Fibroblast of peridontal ligament (primary cell): Measurements from ENCODE around the gene POMT2.
A peak's percentile ranks its signal among the peaks of the same experiment; 100 is the strongest.
"Not testable (repeated sequence)": the region's sequence is repeated elsewhere in the genome, so short reads cannot be mapped to it uniquely, and the experiment has no call there.

Source experiments
- DNase-seq: peaks from one replicate; pipeline ENCODE4 v3.0.0-alpha.2; 2010; ENCODE audit errors: extremely low read depth

The POMT2 gene

DNA sequence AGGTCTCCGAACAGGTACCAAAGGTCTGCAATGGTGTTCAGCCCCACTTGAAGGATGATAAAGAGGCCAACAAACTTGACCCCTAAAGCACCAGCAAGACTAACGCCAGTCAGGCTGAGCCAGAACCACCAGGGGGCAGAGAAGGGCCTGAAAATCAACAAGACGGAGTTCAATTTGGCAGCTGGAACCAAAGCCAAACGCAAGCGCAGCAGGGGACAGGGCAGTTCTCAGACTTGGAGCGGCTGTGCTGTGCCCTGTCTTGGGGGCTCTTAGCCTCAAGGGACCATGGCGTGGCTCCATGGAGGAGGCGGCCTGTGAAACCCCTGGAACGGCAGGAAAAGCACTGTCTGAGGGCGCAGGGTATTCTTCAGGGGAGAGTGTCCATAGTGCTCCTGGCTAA is 19.6 kb downstream of the POMT2 start:
- peak; percentile 91 for DNase-seq

DNA sequence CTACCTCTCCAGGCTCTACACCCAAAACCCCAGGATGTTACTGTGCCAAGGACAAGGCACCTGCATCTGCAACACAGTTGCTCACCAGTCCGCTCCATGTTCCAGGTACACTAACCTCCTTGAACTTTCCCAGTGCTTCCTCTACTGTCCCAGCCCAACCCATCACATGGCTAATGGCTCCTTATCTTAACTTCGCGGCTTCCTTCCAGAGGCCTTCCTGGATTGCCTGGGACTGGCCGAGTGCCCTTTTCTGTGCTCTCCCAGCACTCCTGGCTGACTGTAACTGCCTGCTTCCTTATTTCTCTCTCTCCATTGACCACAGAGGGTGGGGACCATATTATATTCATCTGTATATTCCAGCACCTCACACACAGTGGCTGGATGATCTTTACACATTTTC is 20.9 kb downstream of the POMT2 start:
- DNase-seq = no peak

DNA sequence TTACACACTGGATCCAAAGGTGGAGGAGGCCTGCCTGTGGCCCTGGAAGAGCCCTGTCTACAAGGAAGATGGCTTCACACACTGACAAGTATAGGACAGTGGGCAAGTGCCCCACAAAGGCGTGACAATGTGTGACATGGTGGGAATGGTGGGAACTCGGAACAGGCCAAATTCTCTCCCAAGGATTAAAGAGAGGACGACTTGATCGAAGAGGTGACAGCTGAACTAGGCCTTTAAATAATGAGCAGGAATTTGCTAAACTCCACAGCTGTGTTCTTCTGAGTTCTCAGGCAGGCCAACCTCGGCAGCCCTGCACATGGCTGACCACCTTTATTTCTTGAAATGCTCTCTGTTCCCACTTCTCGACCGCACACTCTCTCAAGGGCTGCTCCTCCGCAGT is 23.8 kb downstream of the POMT2 start:
- no peak for DNase-seq

DNA sequence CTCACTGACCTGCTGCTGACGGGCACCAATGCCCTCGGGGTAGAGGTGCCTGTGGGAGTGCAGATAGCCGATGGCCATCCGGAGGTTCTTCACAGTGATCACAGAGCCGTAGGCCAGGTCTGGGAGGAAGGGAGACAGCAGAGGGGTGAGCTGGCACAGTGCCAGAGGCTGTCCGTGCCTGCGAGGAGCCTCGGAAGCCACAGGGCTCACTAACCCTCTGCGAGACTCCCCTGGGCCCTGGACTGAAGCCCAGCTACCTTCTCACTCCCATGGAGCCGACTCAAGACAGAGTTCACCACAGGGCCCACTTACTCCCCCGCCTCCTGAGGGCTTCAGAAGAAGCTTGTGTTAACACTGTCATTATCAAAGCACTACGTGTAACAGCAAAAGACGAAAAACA is 24.5 kb downstream of the POMT2 start:
- no peak for DNase-seq

DNA sequence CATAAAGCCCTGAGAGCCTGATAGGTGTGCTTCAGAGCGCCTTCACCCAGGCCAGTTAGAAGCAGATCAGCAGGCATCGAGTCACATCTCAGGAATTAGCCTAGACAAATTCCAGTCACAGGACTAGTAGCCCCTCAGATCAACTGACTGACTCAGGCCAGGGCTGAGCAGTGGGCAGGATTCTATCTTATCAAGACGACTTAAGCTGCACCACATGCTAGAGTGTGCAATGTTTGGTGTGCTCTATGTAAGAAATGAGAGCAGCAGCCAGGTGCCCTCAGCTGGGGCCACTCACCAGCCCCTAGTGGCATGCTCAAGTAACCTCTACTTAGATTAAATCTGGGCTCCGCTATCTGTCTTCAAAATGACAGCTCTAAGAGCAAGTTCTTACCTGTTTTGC is 30.0 kb downstream of the POMT2 start:
- no peak for DNase-seq

DNA sequence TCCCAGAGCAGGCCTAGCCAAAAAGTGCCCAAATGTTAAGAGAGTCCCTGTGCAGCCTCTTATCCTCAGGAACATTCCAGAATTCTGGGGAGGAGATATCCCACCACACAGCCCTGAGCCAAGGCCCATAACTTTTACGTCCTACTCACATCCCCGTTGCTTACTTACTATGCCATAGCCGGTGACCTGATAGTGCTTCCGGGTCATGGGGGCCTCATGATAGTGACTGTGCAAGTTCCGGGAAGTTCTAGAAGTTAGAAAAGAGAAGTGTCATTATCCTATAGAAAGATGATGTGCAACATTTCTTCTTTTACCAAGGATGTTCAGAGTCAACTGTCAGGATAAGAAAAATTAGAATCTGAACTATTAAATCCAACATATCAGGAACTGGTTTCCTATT is 34.1 kb downstream of the POMT2 start:
- DNase-seq = no peak

DNA sequence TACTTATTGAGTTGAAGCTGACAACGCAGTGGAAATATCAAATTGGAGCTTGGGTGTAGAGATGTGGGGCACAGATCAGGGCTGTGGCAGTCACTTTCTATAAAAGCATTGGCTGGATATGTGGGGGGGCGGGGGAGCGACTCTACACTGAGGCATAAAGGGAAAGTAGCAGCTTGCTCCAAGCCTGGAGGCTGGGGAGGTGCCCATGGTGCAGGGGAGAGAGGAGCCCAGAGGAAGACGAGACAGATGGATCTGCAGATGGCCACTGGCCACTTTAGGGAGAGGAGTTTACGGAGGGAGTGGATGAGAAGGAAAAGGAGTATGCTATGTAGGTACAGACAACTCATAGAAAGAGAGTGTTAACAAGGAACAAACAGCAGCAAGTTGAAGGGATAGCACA is 36.2 kb downstream of the POMT2 start:
- no peak for DNase-seq

DNA sequence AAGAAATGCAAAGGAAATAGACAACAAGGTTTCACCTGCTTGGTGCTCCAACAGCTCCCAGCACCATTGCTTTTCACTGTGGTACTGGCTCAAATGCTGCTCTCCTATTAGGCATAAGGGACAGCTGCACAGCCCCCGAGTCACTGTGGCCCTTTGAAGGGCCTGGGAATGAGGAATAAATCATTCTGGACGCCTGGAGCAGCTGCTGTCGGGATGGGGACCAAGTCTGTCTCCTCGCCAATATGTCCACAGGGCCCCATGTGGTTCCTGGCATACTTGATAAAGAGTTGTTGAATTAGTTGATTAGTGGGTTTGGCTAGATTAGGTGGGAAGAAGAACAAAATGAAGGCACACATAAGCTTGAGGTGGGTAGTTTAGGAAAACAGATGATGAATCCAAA is 36.6 kb downstream of the POMT2 start:
- DNase-seq = no peak

DNA sequence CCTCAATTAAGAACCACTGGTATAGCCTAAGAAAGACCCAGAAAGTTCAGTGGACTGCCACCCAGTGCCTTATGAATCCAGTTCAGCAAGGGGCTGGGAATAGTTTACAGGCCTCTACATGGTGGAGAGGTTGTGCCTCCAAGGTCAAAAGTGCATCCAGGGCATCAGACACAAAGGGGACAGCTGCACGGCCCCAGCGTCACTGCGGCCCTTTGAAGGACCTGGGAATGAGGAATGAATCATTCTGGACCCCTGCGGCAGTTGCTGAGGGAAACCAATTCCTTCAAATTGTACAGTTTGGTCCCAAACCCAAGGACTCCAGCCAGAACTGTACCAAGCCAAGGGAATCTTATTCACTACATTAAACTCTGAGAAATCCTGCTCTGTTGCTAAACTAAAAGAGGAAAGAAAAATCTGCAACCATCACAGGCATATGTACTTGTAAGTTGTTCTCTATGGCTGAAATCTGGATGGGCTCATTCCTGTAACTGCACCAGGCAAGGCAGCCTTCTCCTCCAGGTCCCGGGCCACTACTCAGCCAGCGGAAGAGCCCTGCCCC is 38.8 kb downstream of the POMT2 start:
- DNase-seq = no peak

DNA sequence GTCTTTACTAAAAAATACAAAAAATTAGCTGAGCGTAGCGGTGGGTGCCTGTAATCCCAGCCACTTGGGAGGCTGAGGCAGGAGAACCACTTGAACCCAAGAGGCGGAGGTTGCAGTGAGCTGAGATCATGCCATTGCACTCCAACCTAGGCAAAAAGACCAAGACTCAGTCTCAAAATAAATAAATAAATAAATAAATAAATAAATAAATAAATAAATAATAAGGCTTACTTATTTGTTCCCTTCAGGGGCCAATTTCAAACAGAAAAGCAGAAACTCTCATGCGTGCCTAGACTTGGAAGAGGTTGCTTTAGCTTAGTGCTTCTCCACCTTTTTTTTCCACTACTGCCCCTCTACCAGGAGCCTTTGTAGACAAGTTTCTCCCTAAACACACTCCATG is 39.8 kb downstream of the POMT2 start:
- DNase-seq = not testable (repeated sequence)

DNA sequence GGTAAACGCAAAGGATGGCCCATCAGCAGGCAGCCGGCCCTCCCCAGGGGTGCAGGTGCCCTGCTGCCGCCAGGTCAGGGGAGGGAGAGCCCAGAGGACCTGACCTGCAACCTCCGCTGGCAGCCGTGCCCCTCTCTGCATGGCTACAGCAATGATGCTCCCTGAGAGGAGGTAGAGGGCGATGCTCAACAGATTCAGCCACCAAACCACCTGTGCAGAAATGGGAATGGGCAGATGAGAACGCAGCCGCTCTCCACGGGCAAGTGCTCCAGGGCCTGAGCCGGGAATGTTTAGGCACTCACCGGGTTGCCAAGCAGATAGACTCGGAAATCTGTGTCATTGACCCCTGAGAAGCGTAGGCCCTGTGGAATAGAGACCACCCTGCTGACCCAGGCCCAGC is 41.0 kb downstream of the POMT2 start:
- DNase-seq = no peak

DNA sequence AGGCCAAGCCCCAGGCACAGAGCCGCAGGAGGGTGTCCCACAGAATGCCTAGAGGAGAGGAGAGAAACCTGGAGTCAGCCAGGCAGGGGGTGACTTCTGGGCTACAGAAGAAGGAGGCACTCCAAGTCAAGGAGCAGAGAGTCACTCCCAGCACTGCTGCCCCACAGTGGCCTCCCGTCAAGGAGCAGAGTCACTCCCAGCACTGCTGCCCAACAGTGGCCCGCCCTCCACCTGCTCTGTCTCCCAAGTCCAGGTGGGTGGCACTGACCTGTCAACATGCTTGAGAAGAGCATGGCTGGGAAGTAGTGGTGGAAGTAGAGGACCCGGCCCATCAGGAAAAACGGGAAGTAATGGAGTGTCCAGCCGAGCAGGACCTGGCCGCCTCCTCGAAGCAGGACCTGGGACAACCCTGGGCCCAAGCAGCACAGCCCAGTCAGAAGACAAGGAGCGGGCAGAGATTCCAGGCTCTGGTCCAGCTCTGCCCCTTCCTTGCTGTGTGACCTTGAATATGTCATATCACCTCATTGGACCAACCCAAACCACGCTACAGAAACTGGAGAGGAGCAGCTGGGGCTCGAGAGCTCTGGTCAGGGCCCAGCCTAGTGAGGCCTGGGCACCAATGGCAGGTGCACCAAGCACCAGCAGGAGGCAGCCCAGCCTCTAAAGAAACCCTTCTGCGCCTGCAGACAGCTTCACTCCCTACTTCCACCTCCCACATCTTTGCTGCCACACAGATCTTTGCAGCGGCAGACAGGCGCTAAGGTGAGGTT is 42.0 kb downstream of the POMT2 start:
- DNase-seq = no peak

DNA sequence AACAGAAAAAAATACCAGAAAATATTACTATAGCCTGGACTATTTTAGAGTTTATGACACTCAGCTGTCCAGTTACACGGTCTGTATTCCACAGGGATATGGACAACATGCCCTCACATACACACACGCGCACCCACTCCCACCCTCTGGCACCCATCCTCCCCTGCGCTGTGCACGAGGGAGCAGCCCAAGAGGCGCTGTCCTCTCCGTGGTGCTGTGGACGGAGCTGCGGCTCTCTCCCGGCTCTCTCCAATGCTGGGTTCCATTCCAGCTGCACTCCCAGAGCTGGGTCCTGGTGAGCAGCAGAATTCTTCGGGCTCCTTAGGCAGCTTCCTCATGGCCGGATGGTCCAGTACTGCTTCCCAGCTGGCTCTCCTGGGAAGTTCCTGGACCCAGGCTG is 43.7 kb downstream of the POMT2 start:
- DNase-seq = no peak

DNA sequence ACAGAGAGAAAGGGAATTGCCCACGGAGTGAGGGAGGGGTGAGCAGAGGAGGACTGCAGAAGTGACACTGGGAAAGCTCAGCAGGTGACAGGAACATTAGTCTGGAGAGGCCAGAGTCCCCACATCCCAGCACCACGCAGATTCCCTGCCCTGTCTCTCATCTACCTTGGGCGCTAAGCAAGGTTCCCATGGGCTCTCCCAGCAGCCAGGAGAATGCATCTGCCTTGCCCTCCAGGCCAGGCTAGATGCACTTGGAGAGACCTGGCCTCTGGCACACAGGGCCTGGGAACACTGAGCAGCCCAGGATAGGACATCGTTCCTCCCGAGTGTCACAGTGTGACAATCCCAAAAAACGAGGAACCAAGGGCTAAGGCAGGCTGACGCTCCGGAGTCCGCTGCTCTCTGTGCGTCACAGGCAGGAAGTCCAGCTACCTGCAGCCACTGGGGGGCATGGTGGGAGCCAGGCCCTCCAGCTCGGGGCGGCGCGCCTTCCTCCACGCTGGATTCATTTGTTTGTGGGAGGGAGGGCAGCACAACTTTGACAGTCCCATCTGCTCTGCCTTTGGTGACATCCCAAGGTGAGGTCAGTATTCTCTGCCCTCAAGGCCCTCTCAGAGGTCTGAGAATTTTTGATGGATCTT is 44.3 kb downstream of the POMT2 start:
- DNase-seq = no peak

DNA sequence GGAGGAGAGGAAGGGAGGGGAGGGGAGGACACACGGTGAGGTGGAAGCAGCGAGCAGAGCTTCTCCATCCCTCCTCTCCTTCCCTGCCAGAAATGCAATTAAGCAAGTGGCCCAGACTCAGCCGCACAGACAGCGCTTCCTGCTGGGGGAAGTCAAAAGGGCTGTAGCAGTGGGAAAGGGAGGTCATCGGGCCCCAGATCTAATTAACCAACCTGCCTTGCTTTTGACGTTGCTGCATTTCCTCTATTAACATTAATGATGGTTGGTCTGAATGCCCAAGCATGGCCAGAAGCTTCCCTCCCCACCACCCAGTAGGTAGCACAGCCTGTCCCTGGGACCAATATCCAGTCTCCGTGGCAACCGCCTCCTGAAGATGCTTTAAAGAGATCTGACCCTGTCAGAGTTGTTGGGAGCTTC is 45.1 kb downstream of the POMT2 start:
- no peak for DNase-seq

DNA sequence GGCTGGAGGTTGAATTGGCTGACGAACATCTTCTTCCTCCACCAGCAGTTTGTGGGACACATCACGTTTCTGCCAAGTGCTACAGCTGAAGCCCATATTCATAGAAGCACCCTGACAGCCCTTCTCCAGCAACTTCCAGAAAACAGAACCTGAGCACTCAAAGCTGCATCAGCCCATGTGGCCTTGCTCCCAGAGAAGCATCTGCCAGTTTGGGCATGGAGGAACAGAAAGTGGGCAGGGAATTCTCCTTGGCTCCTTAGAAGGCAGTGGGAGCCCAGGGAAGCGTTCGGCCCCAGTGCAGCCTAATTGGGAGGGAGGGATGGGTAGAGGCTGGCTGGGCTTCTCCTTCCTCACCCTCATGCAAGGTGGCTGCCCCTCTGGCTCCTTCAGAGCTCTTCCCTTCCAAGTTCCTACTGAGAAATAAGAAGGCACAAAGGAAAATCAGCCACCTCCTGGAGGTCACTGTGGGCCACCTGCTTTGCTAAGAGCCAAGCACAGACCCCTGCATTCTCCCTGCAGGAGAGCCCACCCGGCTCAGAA is 45.6 kb downstream of the POMT2 start:
- DNase-seq = no peak

DNA sequence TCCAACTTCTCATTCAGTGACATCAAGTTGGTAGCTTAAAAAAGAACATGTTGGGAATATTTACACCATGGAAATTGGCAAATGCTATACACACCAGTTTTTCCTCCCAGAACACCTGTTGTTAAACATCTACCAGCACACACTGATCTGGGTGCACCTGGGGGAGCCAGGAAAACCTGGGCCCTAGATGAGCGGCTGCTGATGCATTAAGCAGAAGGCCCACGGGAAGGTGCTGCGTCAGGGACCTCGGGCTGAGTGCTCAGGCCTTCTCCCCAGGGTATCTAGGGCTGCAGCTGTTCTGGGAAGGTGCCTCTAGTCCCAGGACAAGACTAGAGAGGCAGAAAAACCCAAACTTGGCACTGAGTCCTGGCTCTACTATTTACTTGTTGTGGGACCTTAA is 46.9 kb downstream of the POMT2 start:
- DNase-seq = no peak

DNA sequence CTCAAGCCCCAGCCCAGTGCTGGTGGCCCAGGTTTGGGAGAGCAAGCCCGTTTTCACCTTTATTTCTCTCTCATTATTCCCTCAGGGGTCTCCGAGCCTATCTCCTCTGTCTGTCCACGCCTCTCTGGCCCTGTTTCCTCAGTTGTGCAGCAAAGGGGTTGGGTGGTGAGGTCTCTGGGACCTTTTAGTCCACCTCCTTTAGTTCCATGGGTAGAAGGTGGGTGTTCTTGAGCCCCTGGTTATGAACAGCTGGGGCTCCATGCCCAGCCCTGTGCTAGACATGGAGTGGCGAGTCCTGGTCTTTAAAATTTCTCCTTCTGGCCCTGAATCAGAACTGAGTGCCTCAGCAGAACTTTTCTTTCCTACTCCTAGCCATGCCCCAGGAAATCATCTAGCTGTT is 48.4 kb downstream of the POMT2 start:
- DNase-seq = no peak

DNA sequence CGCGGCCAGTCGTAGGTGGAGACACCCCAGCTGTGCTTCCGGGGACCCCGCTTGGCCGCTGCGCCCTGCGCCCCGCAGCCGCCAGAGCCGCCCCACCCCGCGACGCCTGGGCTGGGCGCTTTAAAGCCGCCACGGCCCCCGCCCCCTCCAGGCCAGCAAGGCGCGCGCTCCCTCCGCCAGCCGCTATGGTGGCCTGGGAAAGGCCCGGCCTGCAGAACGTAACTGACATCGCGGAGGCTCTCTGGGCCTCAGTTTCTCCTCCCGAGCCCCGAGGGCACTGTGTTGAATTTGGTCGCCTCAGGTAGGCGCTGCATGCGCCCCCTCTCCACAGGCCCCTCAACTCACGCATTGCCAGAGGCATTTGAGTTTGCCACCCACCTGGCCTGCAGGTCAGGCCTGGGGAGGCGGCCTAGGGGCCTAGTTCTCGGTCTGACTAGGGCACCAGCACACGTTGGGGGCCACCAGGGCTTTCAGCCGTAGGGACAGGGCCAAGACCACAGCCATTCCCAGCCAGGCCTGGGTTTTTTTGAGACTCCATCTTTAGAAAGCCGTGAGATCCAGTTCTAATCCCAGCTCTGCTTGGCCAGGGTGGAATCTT is 49.5 kb downstream of the POMT2 start, which contains the start of gene NGB:
Gene NGB (minus strand): TSS at position 94 of the 598 bp plus-strand sequence. CDS start 269 bp downstream, outside the sequence.
- no peak for DNase-seq

DNA sequence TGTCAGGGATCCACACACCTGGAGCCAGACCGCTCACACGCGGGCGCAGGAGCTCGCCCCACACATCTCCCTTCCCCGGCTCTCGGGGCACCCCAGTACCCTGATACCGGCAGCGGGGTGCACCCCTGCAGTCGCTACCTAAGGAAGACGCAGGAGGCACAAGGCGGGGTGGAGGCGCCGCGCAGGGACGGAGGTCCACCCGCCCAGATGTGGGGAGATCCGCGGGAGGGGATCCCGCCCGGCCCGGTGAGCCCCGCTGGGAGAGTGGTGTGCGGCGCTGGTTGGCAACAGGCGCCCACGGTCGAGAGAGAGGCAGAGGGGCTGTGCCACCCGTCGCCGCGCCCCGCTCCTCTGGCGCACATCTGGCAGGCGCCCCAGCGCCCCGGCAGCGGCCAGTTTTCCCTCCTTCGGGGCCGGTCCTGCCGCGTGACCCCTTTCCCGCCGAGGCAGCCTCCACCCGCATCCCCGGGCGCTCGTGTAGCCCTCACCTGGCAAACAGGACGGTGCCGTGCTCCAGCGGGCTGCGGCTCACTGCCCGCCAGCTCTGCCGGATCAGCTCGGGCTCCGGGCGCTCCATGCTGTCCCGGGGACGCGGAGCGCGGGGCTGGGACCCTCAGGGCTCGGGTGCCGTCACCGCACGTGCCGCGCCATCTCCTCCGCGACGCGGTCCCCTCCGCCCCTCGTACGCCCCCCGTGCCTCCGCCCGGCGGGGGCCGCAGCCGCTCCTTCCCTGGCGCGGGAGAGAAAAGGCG is 50.1 kb downstream of the POMT2 start:
- no peak for DNase-seq

DNA sequence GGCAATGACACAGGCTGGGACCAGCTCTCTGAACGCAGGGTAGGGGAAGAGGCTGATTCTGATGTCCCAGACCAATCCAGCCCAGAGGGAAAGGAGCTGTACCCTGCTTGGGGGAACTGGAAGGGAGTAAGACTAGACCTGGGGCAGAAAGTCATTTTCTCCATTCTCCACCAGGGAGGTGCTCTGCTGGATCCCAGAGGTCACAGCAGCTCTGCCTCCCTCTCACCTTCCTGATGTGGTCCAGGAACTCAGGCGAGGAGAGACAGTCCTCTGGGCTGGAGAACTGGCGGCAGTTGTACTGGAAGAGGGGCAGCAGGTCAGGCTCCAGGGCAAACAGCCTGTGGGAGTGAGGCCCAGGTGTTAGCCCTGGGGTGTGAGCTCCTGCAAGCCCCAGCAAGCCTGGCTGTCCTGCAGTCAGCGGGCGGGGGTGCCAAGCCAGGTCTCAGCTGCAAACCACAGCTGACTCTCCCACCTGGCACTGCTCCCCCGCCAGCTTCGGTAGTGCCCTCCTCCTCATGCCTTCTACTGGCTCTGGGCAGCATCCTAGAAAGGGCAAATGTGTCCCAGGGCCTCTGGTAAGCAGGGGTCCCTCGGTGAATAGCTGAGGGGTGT is 51.6 kb downstream of the POMT2 start:
- no peak for DNase-seq
